OCI-LY3 (cell line): ENCODE results near the gene TNFRSF14.
A peak's percentile ranks its signal among the peaks of the same experiment; 100 is the strongest.

Source experiments
- H2AFZ ChIP-seq: fragments of 200-600, 300-600 bp; shearing (Covaris generic); 2 replicates; pipeline ENCODE4 v1.6.0; 2014; ENCODE audit warnings: antibody characterized with exemption, low read depth, low read length
- H3K27ac ChIP-seq: fragments of 200-600, 300-600 bp; sonication (generic); 2 replicates; pipeline ENCODE4 v1.5.1; 2014; ENCODE audit warnings: mild to moderate bottlenecking, low read length, moderate library complexity, mixed read lengths
- H3K27me3 ChIP-seq: fragments of 200-600, 300-600 bp; sonication (generic); 2 replicates; pipeline ENCODE4 v1.6.1; 2014; ENCODE audit warnings: low read depth, low read length, mixed read lengths
- H3K36me3 ChIP-seq: fragments of 200-600, 300-600 bp; sonication (generic); replicated peaks from 2 replicates; pipeline ENCODE3; 2014; ENCODE audit warnings: low read depth, low read length, mixed read lengths
- H3K4me1 ChIP-seq: fragments of 300-600, 200-600 bp; sonication (generic); 2 replicates; pipeline ENCODE4 v1.6.1; 2014; ENCODE audit warnings: low read length, mixed read lengths
- H3K4me2 ChIP-seq: fragments of 200-600, 300-600 bp; sonication (generic); 2 replicates; pipeline ENCODE4 v1.6.1; 2014; ENCODE audit warnings: low read length, mixed read lengths
- H3K4me3 ChIP-seq: fragments of 300-600, 200-600 bp; sonication (generic); 2 replicates; pipeline ENCODE4 v1.5.1; 2014; ENCODE audit warnings: antibody characterized with exemption, mild to moderate bottlenecking, low read length, moderate library complexity
- H3K79me2 ChIP-seq: fragments of 300-600, 200-600 bp; shearing (Covaris generic); 2 replicates; pipeline ENCODE4 v1.6.1; 2014; ENCODE audit warnings: mild to moderate bottlenecking, low read length, mixed read lengths
- H3K9ac ChIP-seq: fragments of 300-600, 200-600 bp; shearing (Covaris generic); 2 replicates; pipeline ENCODE4 v1.6.0; 2014; ENCODE audit warnings: mild to moderate bottlenecking, low read length, moderate library complexity
- H3K9me3 ChIP-seq: fragments of 200-600, 300-600 bp; shearing (Covaris generic); 2 replicates; pipeline ENCODE4 v1.6.1; 2014; ENCODE audit warnings: low read length, mixed read lengths; ENCODE audit not compliant: insufficient read depth
- H4K20me1 ChIP-seq: fragments of 200-600, 300-600 bp; sonication (generic); 2 replicates; pipeline ENCODE4 v1.6.1; 2016; ENCODE audit warnings: low read length, mixed read lengths; ENCODE audit not compliant: insufficient read depth
- EZH2phosphoT487 ChIP-seq: fragments of 200-600 bp; shearing (Covaris generic); IDR thresholded peaks from 2 replicates; pipeline ENCODE4 v1.6.1; 2018; ENCODE audit warnings: antibody characterized with exemption, mixed run types, low read depth
- TF ChIP-seq, protein P1 (sequence below): fragments of 200-600, 300-600 bp; sonication (generic); IDR thresholded peaks from 2 replicates; pipeline ENCODE4 v1.5.1; 2014; ENCODE audit warnings: antibody characterized with exemption, low read length, low read depth

TNFRSF14 gene

DNA sequence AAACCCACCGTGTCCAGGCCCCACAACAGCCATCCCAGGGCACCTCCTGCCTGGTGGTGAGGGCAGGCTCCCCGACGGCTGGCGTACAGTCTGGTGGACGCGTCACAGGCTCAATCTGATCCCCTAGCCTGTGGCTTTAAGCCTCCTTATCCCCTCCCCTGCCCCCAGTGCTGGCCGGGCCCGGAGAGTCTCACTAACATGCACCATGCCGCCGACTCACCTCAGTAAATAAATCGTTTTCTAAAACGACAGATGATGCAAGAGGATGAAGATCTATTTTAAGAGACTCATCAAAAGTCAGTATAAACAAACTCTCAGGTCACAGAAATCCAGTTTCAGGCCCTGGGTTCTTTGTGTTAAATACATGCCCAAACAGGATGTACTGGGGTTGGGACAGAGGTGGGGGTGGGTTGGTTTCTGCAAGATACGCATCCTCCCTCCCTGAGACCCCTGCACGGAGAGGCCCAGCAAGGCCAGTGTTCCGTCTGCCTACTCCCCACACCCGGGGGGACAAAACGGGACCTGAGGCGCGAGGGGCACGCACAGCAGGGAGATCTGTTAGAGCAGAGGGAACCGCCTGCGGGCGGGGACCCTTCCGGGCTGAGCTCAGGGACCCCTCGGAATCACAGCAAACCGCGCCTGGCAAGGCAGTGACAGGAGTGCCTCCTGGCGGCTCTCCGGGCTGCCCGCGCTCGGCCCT, 32.8 kb upstream of the TNFRSF14 start:
- Histone ChIP-seq H3K27me3 (no peaks in the 10 kb centered on the region), H4K20me1 (peaks cover 50% of the 10 kb centered on the region), H3K27ac (no peak overlapping the region), H3K36me3 (peaks cover 11% of the 10 kb centered on the region), H3K9me3 (no peaks in the 10 kb centered on the region), H3K4me2 (no peak overlapping the region), H3K79me2 (peaks cover 51% of the 10 kb centered on the region), H3K4me3 (no peak overlapping the region), H3K4me1 (peaks cover 17% of the 10 kb centered on the region), H2AFZ (no peak overlapping the region), H3K9ac (no peak overlapping the region)
- TF ChIP-seq, protein P1, sequence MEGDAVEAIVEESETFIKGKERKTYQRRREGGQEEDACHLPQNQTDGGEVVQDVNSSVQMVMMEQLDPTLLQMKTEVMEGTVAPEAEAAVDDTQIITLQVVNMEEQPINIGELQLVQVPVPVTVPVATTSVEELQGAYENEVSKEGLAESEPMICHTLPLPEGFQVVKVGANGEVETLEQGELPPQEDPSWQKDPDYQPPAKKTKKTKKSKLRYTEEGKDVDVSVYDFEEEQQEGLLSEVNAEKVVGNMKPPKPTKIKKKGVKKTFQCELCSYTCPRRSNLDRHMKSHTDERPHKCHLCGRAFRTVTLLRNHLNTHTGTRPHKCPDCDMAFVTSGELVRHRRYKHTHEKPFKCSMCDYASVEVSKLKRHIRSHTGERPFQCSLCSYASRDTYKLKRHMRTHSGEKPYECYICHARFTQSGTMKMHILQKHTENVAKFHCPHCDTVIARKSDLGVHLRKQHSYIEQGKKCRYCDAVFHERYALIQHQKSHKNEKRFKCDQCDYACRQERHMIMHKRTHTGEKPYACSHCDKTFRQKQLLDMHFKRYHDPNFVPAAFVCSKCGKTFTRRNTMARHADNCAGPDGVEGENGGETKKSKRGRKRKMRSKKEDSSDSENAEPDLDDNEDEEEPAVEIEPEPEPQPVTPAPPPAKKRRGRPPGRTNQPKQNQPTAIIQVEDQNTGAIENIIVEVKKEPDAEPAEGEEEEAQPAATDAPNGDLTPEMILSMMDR, result no peak
- no peak for TF ChIP-seq EZH2phosphoT487

DNA sequence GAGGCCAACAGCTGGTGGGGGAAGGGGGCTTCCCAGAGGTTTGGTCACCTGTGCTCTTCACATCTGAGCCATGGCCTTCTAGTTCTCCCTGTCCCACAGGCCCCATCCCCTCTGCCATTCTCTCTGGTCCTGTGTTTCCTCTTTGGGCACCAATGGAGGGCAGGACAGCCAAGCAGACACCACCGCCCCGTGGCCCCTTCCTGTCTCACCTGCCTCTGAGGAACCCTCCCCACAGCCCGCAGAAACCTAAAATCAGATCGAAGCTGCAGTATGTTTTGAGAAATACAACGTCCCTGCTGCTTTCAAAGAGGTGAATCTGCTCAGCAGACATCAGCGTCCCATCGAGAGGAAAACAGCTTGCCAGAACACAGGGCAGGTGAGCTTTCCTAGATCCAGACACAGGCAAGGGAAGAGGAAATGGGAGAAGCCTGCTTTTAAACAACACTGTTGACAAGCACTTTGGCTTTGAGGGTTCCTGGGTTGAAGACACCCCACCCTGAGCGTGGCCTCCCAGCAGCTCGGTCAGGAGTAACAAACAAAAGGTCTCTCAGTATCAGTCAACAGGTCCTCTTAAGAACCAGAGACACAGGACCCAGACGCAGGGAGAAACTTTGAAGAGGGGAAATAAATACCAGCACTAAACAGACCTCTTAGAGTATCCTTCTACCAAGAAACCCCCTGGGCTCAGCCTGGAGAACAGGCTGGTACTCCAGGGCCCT, 32.1 kb upstream of the TNFRSF14 start:
- no peak overlapping the region for H3K27ac ChIP-seq
- H3K4me3 ChIP-seq, result no peak overlapping the region

DNA sequence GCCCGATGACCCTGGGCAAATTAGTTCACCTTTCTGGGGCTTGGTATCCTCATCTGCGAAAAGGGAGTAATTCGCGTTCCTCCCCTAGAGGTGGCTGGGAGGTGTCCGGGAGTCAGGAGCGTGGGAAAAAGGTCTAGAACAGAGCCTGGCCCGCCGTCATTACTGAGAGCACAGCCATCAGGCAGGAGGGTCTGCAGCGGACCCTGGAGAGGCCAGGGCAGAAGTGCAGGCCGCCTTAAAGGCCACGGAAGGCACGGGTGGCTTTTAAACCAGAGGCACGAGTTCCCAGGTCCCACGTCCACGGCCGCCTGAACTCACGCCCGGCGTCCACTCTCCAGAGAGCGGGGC, 30.6 kb upstream of the TNFRSF14 start:
- peak overlapping the region; percentile 89 for H3K4me2 ChIP-seq
- peak overlapping the region; percentile 98 for H3K4me3 ChIP-seq
- peaks cover 51% of the 10 kb centered on the region for H3K79me2 ChIP-seq
- peaks cover 17% of the 10 kb centered on the region for H3K4me1 ChIP-seq
- H3K27me3 ChIP-seq, result no peaks in the 10 kb centered on the region
- H3K9me3 ChIP-seq, result no peaks in the 10 kb centered on the region
- H3K36me3 ChIP-seq, result peaks cover 7% of the 10 kb centered on the region
- TF ChIP-seq, protein P1, result no peak
- no peak for TF ChIP-seq EZH2phosphoT487
- H3K27ac ChIP-seq, result peak overlapping the region; percentile 40
- peak overlapping the region; percentile 92 for H3K9ac ChIP-seq
- H2AFZ ChIP-seq, result no peak overlapping the region
- H4K20me1 ChIP-seq, result peaks cover 50% of the 10 kb centered on the region

More for the DNA sequence above, 32.1 kb upstream of the TNFRSF14 start:
- H3K9me3 ChIP-seq, result no peaks in the 10 kb centered on the region
- peaks cover 50% of the 10 kb centered on the region for H4K20me1 ChIP-seq
- TF ChIP-seq, protein P1, result no peak
- no peak for TF ChIP-seq EZH2phosphoT487
- H3K4me2 ChIP-seq, result peak overlapping the region; percentile 89
- H3K27me3 ChIP-seq, result no peaks in the 10 kb centered on the region
- H3K36me3 ChIP-seq, result peaks cover 7% of the 10 kb centered on the region
- peaks cover 17% of the 10 kb centered on the region for H3K4me1 ChIP-seq
- no peak overlapping the region for H3K9ac ChIP-seq
- no peak overlapping the region for H2AFZ ChIP-seq
- H3K79me2 ChIP-seq, result peaks cover 51% of the 10 kb centered on the region

DNA sequence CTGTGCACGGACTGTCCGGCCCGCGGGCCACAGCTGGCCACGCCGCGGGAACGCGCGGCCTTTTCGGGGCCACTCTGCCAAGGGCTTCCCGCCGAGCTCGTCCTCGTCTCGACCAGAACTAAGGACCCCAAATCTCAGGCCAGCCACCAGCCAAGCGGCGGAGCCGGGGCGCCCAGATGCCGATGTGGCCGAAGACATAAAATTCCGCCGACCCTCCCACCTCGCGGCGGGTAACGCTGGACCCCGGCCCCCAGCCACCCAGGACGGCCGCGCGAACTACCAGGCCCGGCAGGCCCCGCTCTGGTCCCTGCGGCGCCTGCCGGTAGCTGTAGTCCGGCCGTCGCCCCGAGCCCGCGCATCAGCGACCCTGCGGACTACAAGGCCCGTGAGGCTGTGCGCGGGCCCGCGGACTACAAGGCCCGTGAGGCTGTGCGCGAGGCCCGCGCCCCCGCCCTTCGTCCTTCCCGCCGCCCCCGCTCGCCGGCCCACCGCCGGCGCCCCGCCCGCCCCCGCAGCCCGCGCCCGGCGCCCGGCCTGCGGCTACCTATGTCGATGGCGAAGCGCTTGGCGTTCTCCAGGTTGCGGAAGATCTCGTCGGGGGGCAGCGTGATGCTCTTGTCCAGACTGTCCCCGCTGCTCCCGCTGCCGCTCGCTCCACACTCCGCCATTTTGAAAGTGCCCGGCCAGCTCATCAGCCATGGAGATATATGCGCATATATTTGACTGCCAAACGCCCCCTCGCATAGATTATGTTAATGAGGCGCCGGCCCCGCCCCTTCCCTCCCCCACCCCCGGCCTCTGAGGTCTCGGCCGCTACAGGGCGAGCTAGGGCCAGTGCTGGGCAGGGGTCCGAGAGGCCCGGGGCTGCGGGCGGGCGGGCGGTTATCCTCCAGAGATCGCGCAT, 30.0 kb upstream of the TNFRSF14 start, which contains the start of gene PANK4:
TSS of gene PANK4 (minus strand) at position 677 of the 904 bp plus-strand sequence. CDS start at position 668, 9 bp downstream.
- no peaks in the 10 kb centered on the region for H3K9me3 ChIP-seq
- TF ChIP-seq, protein P1, result no peak
- no peak for TF ChIP-seq EZH2phosphoT487
- H3K4me3 ChIP-seq, result peak within 1 kb of the TSS; percentile 98
- no peaks in the 10 kb centered on the region for H3K27me3 ChIP-seq
- H4K20me1 ChIP-seq, result peaks cover 47% of the 10 kb centered on the region
- peak within 1 kb of the TSS; percentile 45 for H3K27ac ChIP-seq
- no peak within 1 kb of the TSS for H2AFZ ChIP-seq
- peaks cover under 1% of the 10 kb centered on the region for H3K36me3 ChIP-seq
- peak within 1 kb of the TSS; percentile 89 for H3K4me2 ChIP-seq
- peak within 1 kb of the TSS; percentile 92 for H3K9ac ChIP-seq
- peaks cover 48% of the 10 kb centered on the region for H3K79me2 ChIP-seq
- H3K4me1 ChIP-seq, result peaks cover 17% of the 10 kb centered on the region
